Measurements from ENCODE around the gene DNAJA2. TPM values are rescaled to one million over a fixed set of nuclear protein-coding genes. Genes with fewer than 3 reads are reported as not detected.
A peak's percentile ranks its signal among the peaks of the same experiment; 100 is the strongest.

DNAJA2 gene
- total RNA-seq, 3 donors from 2014 or later (not counting 1 experiment from before 2014, with no cell fraction given): 71.8 to 83.2 (median 74.5) TPM

- 25% methylated on average over 7 of the region's 7 CpGs for WGBS (ENCODE audit: insufficient coverage)
- DNase-seq: no peak
- no peak for TF ChIP-seq CTCF (IDR thresholded peaks at IDR 0.05)
- Histone ChIP-seq H3K27me3 (ENCODE audit: control insufficient read depth, insufficient read depth, low read length) (no peaks in the 10 kb centered on the region), H3K4me3 (ENCODE audit: low read length) (no peak overlapping the region), H3K36me3 (ENCODE audit: control insufficient read depth, insufficient read depth, low read length) (no peaks in the 10 kb centered on the region), H3K9me3 (ENCODE audit: control insufficient read depth, insufficient read depth, low read length) (no peaks in the 10 kb centered on the region), H3K4me1 (ENCODE audit: control insufficient read depth, insufficient read depth, low read length) (peaks cover 5% of the 10 kb centered on the region), H3K27ac (ENCODE audit: low read length) (no peak overlapping the region)
- no peak for ATAC-seq
- Mint-ChIP-seq H3K36me3 (no peaks in the 10 kb centered on the region), H3K9me3 (no peaks in the 10 kb centered on the region), H3K27ac (no peak overlapping the region), H3K27me3 (ENCODE audit: low read depth in 2 of 2) (no peaks in the 10 kb centered on the region), H3K4me3 (no peak overlapping the region), H3K4me1 (no peaks in the 10 kb centered on the region)
- intact Hi-C loops (cut with micrococcal nuclease): no loop called here
Measured at GRCh38 chr16:46932802-46933201, 40.7 kb downstream of the DNAJA2 start.

- 93% methylated on average over 8 of the region's 8 CpGs for WGBS (ENCODE audit: insufficient coverage)
- H3K4me1 Mint-ChIP-seq: no peaks in the 10 kb centered on the region
Measured at GRCh38 chr16:46930861-46931260, 42.6 kb downstream of the DNAJA2 start.

GRCh38 chr16:46929378-46930332 lies 43.8 kb downstream of the DNAJA2 start:
- Mint-ChIP-seq H3K4me1 (no peaks in the 10 kb centered on the region), H3K27ac (no peak overlapping the region), H3K36me3 (no peaks in the 10 kb centered on the region), H3K27me3 (ENCODE audit: low read depth in 2 of 2) (no peaks in the 10 kb centered on the region), H3K9me3 (no peaks in the 10 kb centered on the region), H3K4me3 (no peak overlapping the region)
- Histone ChIP-seq H3K27ac (ENCODE audit: low read length) (no peak overlapping the region), H3K27me3 (ENCODE audit: control insufficient read depth, insufficient read depth, low read length) (no peaks in the 10 kb centered on the region), H3K4me3 (ENCODE audit: low read length) (no peak overlapping the region), H3K9me3 (ENCODE audit: control insufficient read depth, insufficient read depth, low read length) (no peaks in the 10 kb centered on the region), H3K36me3 (ENCODE audit: control insufficient read depth, insufficient read depth, low read length) (no peaks in the 10 kb centered on the region), H3K4me1 (ENCODE audit: control insufficient read depth, insufficient read depth, low read length) (peaks cover 5% of the 10 kb centered on the region)
- ATAC-seq (peak; percentile 69 to 81 (median 79)), DNase-seq (peak; percentile 47 to 76)
- WGBS (ENCODE audit: insufficient coverage): 66% methylated on average over 43 of the region's 43 CpGs
- peak; percentile 85 for TF ChIP-seq CTCF (IDR thresholded peaks at IDR 0.05)
- intact Hi-C loops (cut with micrococcal nuclease): no loop called here

More at GRCh38 chr16:46930861-46931260, 42.6 kb downstream of the DNAJA2 start:
- no peaks in the 10 kb centered on the region for H3K9me3 ChIP-seq (ENCODE audit: control insufficient read depth, insufficient read depth, low read length)
- H3K27me3 ChIP-seq (ENCODE audit: control insufficient read depth, insufficient read depth, low read length): no peaks in the 10 kb centered on the region
- ATAC-seq (no peak), DNase-seq (no peak)
- no peak overlapping the region for H3K27ac Mint-ChIP-seq
- H3K27me3 Mint-ChIP-seq (ENCODE audit: low read depth in 2 of 2): no peaks in the 10 kb centered on the region
- H3K4me3 Mint-ChIP-seq: no peak overlapping the region
- no peak for TF ChIP-seq CTCF (IDR thresholded peaks at IDR 0.05)
- H3K36me3 Mint-ChIP-seq: no peaks in the 10 kb centered on the region
- intact Hi-C loops (cut with micrococcal nuclease): no loop called here
- H3K4me1 ChIP-seq (ENCODE audit: control insufficient read depth, insufficient read depth, low read length): peaks cover 5% of the 10 kb centered on the region
- H3K36me3 ChIP-seq (ENCODE audit: control insufficient read depth, insufficient read depth, low read length): no peaks in the 10 kb centered on the region
- no peak overlapping the region for H3K4me3 ChIP-seq (ENCODE audit: low read length)
- H3K27ac ChIP-seq (ENCODE audit: low read length): no peak overlapping the region
- no peaks in the 10 kb centered on the region for H3K9me3 Mint-ChIP-seq

All from natural killer cell (primary cell).